ENCODE measurements around the gene CPE.

The CPE gene

DNA sequence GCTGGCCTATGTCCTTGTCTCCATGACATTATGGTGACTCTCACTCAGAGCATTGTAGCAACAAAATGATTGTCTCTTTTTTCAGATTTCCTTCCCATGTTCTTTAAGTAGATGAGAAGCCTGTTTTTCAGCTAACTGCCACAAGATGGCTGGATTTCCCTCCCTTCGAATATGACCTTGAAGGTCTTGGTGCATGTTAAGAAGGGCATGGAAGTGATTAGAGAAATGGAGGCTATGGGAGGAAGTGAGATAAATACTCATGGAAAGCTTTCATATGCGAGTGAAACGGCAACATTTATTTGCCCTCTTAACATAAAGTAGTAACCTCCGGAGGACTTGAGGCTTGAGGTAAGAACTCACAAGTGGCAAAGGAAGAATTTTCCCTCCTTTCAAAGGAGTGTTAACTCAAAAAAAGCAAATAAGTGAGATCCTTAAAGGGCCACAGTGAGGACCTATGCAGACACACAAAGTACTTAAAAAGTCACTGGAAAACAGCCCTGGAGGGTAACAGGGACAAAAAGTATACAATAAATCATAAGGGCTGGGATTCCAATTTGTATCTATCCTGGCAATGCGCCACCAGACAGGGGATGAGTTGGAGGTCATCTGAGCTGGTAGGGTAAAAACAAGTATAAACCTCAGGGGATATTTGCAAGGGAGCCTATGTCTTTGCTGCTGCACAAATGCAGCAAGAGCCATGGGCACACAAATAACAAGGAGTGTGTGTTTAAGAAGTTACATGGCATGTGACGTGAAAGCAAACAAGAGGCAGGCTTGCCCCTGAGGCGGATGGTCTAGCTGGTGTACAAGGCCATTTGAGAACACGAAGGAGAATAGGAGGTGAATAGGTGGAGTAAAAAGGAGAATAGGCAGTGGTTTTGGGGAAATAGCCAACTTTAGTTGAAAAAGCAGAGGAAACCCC is 96.2 kb downstream of the CPE start:
- Histone ChIP-seq H3K4me2 (ENCODE audit: low read depth, low read length) (no peak overlapping the region), H2AFZ (ENCODE audit: low read length) (no peak overlapping the region), H3K79me2 (ENCODE audit: low read length) (no peaks in the 10 kb centered on the region), H3K27ac (ENCODE audit: low read length) (no peak overlapping the region), H3K4me3 (ENCODE audit: low read length) (no peak overlapping the region), H3K9me2 (replicated peaks; ENCODE audit: insufficient read depth, low read length) (no peaks in the 10 kb centered on the region), H3K36me3 (replicated peaks; ENCODE audit: insufficient read depth, low read length) (no peaks in the 10 kb centered on the region), H3K9ac (ENCODE audit: low read length) (no peak overlapping the region), H3K9me3 (replicated peaks; ENCODE audit: insufficient read depth, low read length) (no peaks in the 10 kb centered on the region), H3K27me3 (replicated peaks; ENCODE audit: insufficient read depth, low read length) (no peaks in the 10 kb centered on the region), H4K20me1 (ENCODE audit: insufficient read depth, low read length) (no peaks in the 10 kb centered on the region), H3K4me1 (ENCODE audit: low read length) (no peaks in the 10 kb centered on the region), H3F3A (ENCODE audit: insufficient read depth, low read length) (no peaks in the 10 kb centered on the region)
- no peak for DNase-seq
- TF ChIP-seq EZH2phosphoT487 (IDR thresholded peaks at IDR 0.05; ENCODE audit: low read length) (no peak), EZH2 (optimal IDR thresholded peaks at IDR 0.05; ENCODE audit: low read depth, low read length) (no peak)
- TF ChIP-seq, protein P1, sequence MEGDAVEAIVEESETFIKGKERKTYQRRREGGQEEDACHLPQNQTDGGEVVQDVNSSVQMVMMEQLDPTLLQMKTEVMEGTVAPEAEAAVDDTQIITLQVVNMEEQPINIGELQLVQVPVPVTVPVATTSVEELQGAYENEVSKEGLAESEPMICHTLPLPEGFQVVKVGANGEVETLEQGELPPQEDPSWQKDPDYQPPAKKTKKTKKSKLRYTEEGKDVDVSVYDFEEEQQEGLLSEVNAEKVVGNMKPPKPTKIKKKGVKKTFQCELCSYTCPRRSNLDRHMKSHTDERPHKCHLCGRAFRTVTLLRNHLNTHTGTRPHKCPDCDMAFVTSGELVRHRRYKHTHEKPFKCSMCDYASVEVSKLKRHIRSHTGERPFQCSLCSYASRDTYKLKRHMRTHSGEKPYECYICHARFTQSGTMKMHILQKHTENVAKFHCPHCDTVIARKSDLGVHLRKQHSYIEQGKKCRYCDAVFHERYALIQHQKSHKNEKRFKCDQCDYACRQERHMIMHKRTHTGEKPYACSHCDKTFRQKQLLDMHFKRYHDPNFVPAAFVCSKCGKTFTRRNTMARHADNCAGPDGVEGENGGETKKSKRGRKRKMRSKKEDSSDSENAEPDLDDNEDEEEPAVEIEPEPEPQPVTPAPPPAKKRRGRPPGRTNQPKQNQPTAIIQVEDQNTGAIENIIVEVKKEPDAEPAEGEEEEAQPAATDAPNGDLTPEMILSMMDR (IDR thresholded peaks at IDR 0.05; ENCODE audit: low read length) = no peak

DNA sequence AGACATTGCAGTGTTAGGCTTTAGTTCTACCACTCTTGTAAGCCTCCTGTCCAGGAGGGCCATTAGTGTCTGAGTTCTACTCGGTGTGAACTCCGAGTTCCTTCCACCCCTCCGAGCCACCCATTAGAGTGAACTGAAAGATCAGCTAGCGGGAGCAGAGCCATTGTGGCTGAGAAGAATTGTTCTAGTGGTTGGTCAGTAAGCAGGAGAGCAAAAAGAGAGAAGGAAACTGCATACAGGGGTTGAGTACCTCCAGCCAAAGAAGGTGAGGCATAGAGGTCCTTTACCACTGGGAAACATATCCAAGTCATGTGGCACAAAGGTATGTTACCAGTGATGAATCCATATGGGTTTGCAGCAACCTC is 96.9 kb downstream of the CPE start:
- no peaks in the 10 kb centered on the region for H3K9me3 ChIP-seq (replicated peaks; ENCODE audit: insufficient read depth, low read length)
- H3K4me3 ChIP-seq (ENCODE audit: low read length) = no peak overlapping the region
- no peaks in the 10 kb centered on the region for H4K20me1 ChIP-seq (ENCODE audit: insufficient read depth, low read length)
- no peak overlapping the region for H3K4me2 ChIP-seq (ENCODE audit: low read depth, low read length)
- H3K27ac ChIP-seq (ENCODE audit: low read length) = no peak overlapping the region
- TF ChIP-seq, protein P1 (IDR thresholded peaks at IDR 0.05; ENCODE audit: low read length) = no peak
- no peak for TF ChIP-seq EZH2 (optimal IDR thresholded peaks at IDR 0.05; ENCODE audit: low read depth, low read length)
- TF ChIP-seq EZH2phosphoT487 (IDR thresholded peaks at IDR 0.05; ENCODE audit: low read length) = no peak
- no peak overlapping the region for H3K9ac ChIP-seq (ENCODE audit: low read length)
- no peak for DNase-seq
- H3K9me2 ChIP-seq (replicated peaks; ENCODE audit: insufficient read depth, low read length) = no peaks in the 10 kb centered on the region
- no peaks in the 10 kb centered on the region for H3F3A ChIP-seq (ENCODE audit: insufficient read depth, low read length)
- no peaks in the 10 kb centered on the region for H3K79me2 ChIP-seq (ENCODE audit: low read length)
- H2AFZ ChIP-seq (ENCODE audit: low read length) = no peak overlapping the region
- H3K27me3 ChIP-seq (replicated peaks; ENCODE audit: insufficient read depth, low read length) = no peaks in the 10 kb centered on the region
- H3K4me1 ChIP-seq (ENCODE audit: low read length) = no peaks in the 10 kb centered on the region
- no peaks in the 10 kb centered on the region for H3K36me3 ChIP-seq (replicated peaks; ENCODE audit: insufficient read depth, low read length)

DNA sequence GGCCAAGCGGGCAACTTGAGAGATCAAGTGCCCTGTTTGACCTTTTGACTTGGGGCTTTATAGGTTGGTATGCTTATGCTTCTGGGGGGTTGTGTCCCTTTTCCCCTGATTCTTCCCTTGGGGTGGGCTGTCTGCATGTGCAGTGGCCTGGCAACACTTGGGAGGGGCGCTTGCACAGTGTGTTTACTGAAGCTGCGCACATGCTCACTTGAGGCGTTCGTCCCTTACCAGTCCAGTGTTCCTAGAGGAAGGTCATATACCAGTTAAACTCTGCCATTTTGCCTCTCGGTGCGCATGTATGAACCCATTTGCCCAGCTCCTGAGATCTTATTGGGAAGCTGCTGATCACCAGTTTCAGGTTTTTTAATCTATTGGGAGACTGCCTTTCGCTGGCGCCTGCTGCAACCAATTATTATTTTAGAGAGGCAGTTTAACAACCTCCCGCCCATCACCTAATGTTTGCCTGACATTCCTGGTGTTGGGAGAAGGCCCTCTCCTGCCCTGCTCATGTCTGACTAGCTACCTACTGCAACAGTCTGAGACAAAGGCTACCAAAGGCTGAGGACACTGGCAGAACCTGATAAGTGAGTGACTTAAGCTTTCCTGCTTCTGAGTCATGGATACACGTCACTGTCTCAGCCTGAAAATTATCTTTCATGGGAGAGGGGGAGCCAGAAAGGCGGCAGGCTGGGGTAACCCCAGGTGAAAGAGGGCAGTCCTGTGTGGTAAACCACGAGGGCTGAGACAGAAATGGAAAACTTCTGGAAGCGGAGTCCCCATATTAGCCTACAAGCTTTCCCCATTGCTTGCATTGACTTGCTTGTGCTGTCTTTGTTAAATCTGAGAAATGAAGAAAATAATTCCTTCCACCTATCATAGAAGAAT is 97.6 kb downstream of the CPE start:
- no peak for DNase-seq
- Histone ChIP-seq H3K4me1 (ENCODE audit: low read length) (no peaks in the 10 kb centered on the region), H3K79me2 (ENCODE audit: low read length) (no peaks in the 10 kb centered on the region), H3K27ac (ENCODE audit: low read length) (no peak overlapping the region), H3K4me2 (ENCODE audit: low read depth, low read length) (no peak overlapping the region), H3K27me3 (replicated peaks; ENCODE audit: insufficient read depth, low read length) (no peaks in the 10 kb centered on the region), H3K9ac (ENCODE audit: low read length) (no peak overlapping the region), H3K9me2 (replicated peaks; ENCODE audit: insufficient read depth, low read length) (no peaks in the 10 kb centered on the region), H4K20me1 (ENCODE audit: insufficient read depth, low read length) (no peaks in the 10 kb centered on the region), H2AFZ (ENCODE audit: low read length) (no peak overlapping the region), H3K36me3 (replicated peaks; ENCODE audit: insufficient read depth, low read length) (no peaks in the 10 kb centered on the region), H3K4me3 (ENCODE audit: low read length) (no peak overlapping the region), H3K9me3 (replicated peaks; ENCODE audit: insufficient read depth, low read length) (no peaks in the 10 kb centered on the region), H3F3A (ENCODE audit: insufficient read depth, low read length) (no peaks in the 10 kb centered on the region)
- TF ChIP-seq, protein P1 (IDR thresholded peaks at IDR 0.05; ENCODE audit: low read length) = no peak
- TF ChIP-seq EZH2phosphoT487 (IDR thresholded peaks at IDR 0.05; ENCODE audit: low read length) (no peak), EZH2 (optimal IDR thresholded peaks at IDR 0.05; ENCODE audit: low read depth, low read length) (no peak)
